Superior temporal gyrus (tissue), 1 donor: Measurements from ENCODE around the gene PIP4K2A.
A peak's percentile ranks its signal among the peaks of the same experiment; 100 is the strongest.
"Not testable (repeated sequence)": the region's sequence is repeated elsewhere in the genome, so short reads cannot be mapped to it uniquely, and the experiment has no call there.

ENCODE experiments used
- DNase-seq: peaks from one replicate; pipeline ENCODE4 v3.0.0-alpha.2; 2016; ENCODE audit errors: extremely low spot score

PIP4K2A gene

GRCh38 chr10:22554461-22555182 lies 159.8 kb downstream of the PIP4K2A start:
- peak; percentile 76 for DNase-seq

DNA sequence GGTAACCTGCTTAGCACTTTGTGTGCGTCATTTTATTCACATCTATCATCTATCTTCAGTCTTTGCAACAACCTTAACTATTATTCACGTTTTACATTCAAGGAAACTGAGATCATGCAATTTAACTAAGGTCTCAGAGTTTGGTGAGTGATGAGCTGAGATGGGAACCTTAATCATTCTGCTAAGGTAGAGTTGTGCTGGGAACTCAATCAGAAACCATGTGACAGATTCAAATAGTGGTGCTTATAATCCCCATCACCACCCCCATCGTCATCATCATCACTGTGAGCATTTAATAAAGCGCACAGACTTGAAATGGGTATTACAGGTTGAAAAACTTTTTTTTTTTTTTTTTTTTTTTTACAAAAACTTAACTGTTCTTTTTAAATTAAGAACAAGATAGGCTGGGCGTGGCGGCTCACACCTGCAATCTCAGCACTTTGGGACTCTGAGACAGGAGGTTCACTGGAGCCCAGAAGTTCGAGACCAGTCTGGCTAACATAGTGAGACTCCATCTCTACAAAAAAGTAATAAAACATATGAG lies 160.9 kb downstream of the PIP4K2A start:
- no peak for DNase-seq

DNA sequence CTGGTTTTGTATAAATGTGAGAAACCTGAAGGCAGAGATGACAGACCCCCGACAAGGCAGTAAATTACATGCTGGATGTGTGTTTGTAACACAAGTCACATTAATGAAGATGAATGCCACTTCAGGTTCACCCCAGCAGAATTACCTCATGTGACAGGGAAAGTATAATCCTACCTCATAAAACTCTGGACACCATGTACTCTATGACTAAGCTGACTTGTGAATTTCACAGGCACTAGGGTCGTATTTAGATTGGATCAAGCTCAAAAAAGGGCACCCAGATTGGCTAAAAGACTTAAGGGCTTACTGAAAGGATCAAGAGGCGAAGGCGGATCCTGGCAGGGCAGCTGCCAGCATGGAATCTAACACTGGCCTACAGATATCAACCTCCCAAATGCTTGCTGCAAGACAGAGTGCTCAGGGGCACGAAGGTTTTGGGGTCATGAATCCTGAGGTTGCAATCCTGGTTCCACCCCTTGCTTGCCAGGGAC lies 161.4 kb downstream of the PIP4K2A start:
- DNase-seq, result no peak

- DNase-seq, result no peak
Measured at GRCh38 chr10:22551681-22552365, 162.6 kb downstream of the PIP4K2A start.

DNA sequence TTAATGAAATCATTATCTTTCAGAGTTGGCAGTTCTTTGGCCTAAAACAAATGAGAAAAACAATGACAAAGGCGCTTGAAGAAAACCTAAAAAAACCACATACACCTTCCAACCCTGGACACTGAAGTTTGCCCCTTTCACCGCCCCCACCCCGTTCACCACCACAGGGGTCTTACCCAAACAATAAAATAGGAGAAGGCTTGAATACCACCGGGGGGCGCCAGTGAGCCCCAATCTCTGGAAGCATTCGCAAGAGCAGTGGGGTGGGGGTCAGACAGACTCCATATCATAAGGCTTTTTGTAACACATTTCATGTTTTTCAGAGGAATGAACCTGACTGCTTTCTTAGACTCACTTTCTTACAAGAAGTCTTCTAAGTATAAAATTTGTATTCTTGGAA lies 163.6 kb downstream of the PIP4K2A start:
- DNase-seq, result no peak

DNA sequence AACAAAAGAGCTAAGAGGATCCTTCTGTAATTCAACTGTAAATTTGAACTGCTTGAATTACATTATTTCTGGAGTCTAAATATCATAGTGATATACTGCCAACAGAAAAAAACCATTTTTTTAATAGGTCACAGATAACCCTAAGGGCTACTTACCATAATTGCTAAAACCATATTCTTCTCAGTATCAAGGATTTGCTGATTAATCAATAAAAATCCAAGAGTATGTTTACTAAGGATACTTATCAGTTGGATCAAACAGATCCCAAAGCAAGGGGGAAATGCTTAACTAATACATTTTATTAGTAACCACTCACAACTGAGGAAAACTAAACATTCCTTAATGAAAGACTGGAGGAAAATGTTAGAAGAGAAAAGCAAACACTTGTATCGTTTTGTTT lies 166.0 kb downstream of the PIP4K2A start:
- no peak for DNase-seq

DNA sequence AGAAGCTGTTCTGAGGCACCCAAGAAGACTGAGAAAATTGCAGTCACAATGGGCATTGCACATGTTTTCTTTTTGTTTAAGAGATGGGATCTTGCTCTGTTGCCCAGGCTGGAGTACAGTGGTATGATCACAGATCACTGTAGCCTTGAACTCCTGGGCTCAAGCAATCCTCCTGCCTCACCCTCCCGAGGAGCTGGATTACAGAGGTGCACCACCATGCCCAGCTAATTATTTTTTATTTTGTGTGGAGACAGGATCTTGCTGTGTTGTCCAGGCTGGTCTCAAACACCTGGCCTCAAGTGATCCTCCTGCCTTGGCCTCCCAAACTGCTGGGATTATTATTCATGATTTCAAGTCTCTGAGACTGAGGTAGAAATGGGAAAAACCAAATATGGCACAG lies 168.7 kb downstream of the PIP4K2A start:
- DNase-seq, result no peak

DNA sequence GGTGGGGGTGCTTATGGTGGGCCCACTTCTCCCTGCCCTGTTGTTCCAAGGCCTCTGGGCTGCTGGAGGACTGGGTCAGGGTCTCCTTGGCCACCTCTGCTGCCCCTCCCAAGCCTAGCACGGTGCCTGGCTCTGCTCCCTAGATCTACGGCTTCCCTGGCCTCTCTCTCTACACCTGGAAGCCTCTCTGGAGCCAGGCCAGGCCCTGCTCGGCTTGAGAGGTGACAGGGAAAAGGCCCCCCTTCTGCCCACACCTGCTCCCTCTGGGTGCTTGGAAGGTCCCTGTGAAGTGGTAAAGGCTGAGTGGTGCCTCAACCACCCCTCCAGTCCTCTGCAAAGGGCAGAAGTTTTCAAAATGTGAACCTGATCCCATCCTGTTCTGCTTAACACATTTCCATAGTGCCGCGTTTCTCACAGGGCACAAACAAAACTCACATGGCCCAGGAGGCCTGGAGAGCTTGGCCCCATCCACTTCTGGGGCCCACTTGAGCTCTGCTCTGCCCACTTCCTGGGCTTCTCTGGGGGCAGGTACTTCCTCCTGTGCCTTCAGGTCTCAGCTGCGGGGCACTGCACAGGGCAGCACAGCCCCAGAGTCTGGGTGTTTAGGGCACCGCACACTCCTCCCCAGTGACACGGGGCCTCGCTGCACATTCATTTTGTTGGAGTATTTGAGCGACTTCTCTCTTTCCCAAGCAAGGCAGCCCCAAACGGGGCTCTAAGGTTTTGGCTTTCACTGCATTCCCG lies 169.9 kb downstream of the PIP4K2A start:
- no peak for DNase-seq

- DNase-seq, result no peak
Measured at GRCh38 chr10:22542773-22543172, 171.6 kb downstream of the PIP4K2A start.

DNA sequence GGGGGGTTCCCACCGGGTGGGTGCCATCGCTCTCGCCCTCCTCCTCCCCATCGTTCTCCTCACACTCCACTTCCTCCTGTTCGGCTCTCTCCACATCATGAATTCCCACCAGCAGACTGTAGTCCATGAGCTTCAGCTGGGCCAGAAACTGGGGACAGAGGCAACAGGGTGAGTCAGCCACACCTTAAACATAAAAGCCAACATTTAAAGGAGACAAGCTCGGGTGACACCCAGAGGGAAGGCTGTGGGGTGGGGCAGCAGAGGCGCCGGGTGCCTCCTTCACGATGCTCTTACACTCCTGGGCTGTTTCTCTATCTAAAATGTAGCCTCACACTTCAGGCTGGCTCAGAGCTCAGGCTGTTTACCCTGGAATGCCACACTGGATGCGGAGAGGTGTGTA lies 172.5 kb downstream of the PIP4K2A start:
- DNase-seq, result no peak

GRCh38 chr10:22539579-22540298 lies 174.6 kb downstream of the PIP4K2A start:
- DNase-seq, result no peak

DNA sequence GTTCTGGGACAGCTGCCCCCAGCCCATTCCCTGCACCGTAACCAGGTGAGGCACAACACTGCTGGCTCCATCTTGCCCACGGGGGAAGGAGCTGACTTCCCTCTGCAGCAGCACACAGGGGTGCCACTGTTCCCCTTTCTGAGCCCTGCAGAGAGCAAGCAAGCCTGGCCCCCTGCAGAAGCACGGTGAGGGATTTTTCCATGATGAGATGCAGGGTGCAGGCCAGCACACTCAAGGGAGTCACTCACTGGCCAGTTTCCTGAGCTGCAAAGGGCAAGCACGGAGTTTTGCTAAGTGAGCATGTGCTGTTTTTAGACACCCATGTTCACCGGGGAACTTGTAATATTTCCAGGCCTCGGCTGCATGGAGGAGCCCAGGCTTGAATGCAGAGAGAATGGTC lies 176.6 kb downstream of the PIP4K2A start:
- no peak for DNase-seq

- DNase-seq, result peak; percentile 66
Measured at GRCh38 chr10:22536620-22537019, 177.8 kb downstream of the PIP4K2A start.

GRCh38 chr10:22534849-22535604 lies 179.4 kb downstream of the PIP4K2A start:
- peak; percentile 79 for DNase-seq

GRCh38 chr10:22531441-22531840 lies 182.9 kb downstream of the PIP4K2A start:
- DNase-seq, result no peak

DNA sequence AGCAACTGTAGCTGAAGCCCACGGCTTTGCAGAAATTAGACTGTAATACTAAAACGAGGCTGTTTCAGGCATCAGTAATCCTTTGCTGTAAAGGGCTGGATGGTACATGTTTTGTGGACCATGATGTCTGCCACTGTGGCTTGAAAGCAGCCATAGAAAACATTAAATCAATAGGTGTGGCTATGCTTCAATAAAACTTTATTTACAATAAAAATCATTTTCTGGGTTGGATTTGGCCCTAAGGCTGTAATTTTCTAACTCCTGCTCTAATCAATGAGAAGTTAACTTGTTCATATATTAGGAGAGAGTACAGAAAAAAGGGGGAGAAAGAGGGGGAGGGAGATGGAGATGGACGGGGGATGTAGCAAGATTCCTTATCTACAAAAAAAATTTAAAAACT lies 183.4 kb downstream of the PIP4K2A start:
- no peak for DNase-seq

DNA sequence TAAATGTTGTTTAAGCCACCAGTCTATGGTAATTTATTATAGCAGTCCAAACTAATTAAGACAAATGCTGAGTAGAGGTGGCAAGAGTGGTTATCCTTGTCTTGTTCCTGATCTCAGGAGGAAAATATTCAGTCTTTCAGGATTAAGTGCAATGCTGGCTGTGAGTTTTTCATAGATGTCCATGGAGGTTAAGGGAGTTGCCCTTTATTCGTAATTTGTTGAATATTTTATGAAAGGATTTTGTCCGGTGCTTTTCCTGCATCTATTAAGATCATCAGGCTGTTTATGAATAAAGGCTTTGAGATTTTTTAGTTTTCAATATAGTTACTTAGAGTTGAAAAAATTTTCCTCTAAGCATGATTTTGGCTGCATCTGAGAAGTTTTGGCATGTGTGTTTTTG lies 186.9 kb downstream of the PIP4K2A start:
- no peak for DNase-seq

DNA sequence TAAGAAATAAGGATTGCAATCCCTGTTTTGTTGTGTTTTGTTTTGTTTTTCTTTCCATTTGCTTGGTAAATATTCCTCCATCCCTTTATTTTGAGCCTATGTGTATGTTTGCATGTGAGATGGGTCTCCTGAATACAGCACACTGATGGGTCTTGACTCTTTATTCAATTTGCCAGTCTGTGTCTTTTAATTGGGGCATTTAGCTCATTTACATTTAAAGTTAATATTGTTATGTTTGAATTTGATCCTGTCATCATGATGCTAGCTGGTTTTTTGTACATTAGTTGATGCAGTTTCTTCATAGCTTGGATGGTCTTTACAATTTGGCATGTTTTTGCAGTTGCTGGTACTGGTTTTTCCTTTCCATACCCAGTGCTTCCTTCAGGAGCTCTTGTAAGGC lies 190.0 kb downstream of the PIP4K2A start:
- not testable (repeated sequence) for DNase-seq

- DNase-seq, result not testable (repeated sequence)
Measured at GRCh38 chr10:22520645-22521044, 193.7 kb downstream of the PIP4K2A start.

- no peak for DNase-seq
Measured at GRCh38 chr10:22518167-22518724, 196.1 kb downstream of the PIP4K2A start.

DNA sequence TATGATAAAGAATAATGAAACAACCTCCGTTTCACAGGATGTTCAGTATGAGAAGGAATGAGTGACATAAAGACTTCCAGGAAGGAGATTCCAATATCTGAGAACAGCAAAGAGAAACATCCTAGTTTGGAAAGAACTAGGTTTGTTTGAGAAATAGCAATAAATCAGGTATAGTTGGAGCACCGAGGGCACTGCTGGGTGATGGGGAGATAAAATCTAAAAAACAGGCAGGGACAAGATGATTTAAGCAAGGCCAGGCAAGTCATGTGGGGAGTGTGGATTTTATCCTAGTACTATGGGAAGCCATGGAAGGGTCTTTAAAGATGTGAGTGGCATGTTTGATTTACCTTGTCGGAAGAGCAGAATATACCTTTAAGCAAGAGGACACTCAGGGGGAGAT lies 199.4 kb downstream of the PIP4K2A start:
- no peak for DNase-seq
